ENCODE results near the gene HDHD5. TPM values are rescaled to one million over a fixed set of nuclear protein-coding genes. Genes with fewer than 3 reads are reported as not detected.

Gene HDHD5
- total RNA-seq, 6 experiments from 2014 or later = 19.4 to 44.5 (median 30.2) TPM

DNA sequence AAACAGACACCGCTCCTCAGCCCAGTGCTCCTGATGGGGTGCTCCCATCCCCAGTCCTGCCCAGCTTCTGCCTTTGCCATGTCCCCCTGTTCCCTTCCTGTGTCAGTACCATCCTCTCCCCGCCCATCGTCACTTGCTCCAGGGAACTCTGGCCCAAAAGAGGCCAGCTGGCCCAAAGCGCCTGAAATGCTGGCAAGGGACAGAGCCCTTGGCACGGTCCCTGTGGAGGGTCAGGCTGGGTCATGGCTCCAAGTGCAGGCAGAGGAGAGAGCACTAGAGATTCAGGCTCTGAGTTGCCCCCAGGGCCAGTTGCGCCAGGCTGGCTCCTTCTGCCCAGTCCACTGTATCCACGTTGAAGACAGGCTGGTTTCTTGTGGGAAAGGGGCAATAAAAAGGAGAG lies 8.4 kb upstream of the HDHD5 start:
- TF ChIP-seq POLR2A (IDR thresholded peaks at IDR 0.05) (no peak), CTCF (IDR thresholded peaks at IDR 0.05) (no peak)
- no peaks in the 10 kb centered on the region for H3K27me3 ChIP-seq
- no peaks in the 10 kb centered on the region for H3K9me3 ChIP-seq
- no peaks in the 10 kb centered on the region for H3K36me3 ChIP-seq
- intact Hi-C loops (cut with DNase I) = loop anchor here in 1 of 2 donors (10.0 kb wide), 1 partner anchor 83 kb away; the partner anchor contains the start of gene IL17RA
- DNase-seq = peak; percentile 83 to 93 (median 91)
- 10% methylated on average over 7 of the region's 7 CpGs for WGBS (ENCODE audit: insufficient coverage, low coverage, low lambda C conversion rate, missing lambda C conversion rate)
- ATAC-seq = peak; percentile 51 to 71 (median 65)
- H3K4me1 ChIP-seq = peaks cover 0 to 21% (median 8%) of the 10 kb centered on the region in 4 donors
- peak overlapping the region in 1 of 3 donors; percentile 40 for H3K4me3 ChIP-seq
- no peak overlapping the region for H3K27ac ChIP-seq

GRCh38 chr22:17164392-17165024 lies 5.4 kb upstream of the HDHD5 start:
- intact Hi-C loops (cut with DNase I) = loop anchor here in 1 of 2 donors (10.0 kb wide), 1 partner anchor 80 kb away; the partner anchor contains the start of gene IL17RA
- no peak for ATAC-seq
- no peaks in the 10 kb centered on the region for H3K9me3 ChIP-seq

DNA sequence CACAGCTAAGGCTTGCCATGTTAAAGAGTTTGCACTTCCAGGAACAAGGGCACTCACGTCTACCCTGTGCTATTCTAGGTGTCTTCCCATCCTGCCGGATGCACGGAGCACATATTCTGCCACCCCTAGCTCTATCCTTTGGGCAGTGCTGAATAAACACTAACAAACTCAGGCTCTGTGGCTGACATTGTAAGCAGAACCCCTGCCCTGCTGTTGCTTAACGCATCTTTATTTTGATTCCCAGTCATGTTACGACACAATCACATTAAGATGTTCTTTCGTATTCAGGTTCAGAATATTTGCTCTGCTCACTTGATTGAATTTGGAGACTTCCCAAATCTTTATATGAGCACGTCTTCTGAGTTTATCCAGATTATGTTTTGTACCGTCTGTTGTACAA lies 3.7 kb upstream of the HDHD5 start:
- Histone ChIP-seq H3K27ac (no peak overlapping the region), H3K9me3 (no peaks in the 10 kb centered on the region), H3K27me3 (no peaks in the 10 kb centered on the region), H3K36me3 (no peaks in the 10 kb centered on the region), H3K4me3 (no peak overlapping the region), H3K4me1 (peaks cover 0 to 30% (median 9%) of the 10 kb centered on the region in 4 donors)
- ATAC-seq (peak; percentile 4 to 40 (median 24)), DNase-seq (no peak)
- no peak for TF ChIP-seq POLR2A (IDR thresholded peaks at IDR 0.05)
- no peak for TF ChIP-seq CTCF (IDR thresholded peaks at IDR 0.05)
- intact Hi-C loops (cut with DNase I) = loop anchor here in 1 of 2 donors (10.0 kb wide), 1 partner anchor 78 kb away; the partner anchor contains the start of gene IL17RA
- WGBS (ENCODE audit: insufficient coverage, low coverage, low lambda C conversion rate, missing lambda C conversion rate) = 56% methylated on average over 7 of the region's 8 CpGs

More at GRCh38 chr22:17164392-17165024, 5.4 kb upstream of the HDHD5 start:
- H3K4me1 ChIP-seq = peaks cover 0 to 28% (median 9%) of the 10 kb centered on the region in 4 donors
- H3K27ac ChIP-seq = no peak overlapping the region
- no peak for DNase-seq
- H3K36me3 ChIP-seq = no peaks in the 10 kb centered on the region
- TF ChIP-seq CTCF (IDR thresholded peaks at IDR 0.05) (peak in 1 of 4 donors; percentile 13), POLR2A (IDR thresholded peaks at IDR 0.05) (no peak)
- H3K27me3 ChIP-seq = no peaks in the 10 kb centered on the region
- 75% methylated on average over 2 of the region's 3 CpGs for WGBS (ENCODE audit: insufficient coverage, low coverage, low lambda C conversion rate, missing lambda C conversion rate)
- H3K4me3 ChIP-seq = no peak overlapping the region

DNA sequence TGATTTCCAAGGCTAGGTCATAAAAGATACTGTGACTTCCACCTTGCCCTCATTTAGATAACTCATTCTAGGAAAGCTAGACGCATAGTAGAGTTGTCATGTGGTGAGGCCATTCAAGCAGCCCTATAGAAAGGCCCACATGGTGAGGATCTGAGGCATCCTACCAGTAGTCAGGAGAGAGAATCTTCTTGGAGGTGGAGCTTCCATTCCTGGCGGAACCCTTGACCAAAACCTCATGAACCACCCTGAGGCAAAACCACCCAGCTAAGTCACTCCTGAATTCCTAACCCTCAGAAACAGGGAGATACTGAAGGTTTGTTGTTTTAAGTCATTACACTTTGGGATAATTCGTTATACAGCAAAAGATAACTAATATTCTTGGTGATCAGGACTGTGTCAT lies 2.9 kb upstream of the HDHD5 start:
- no peak for TF ChIP-seq POLR2A (IDR thresholded peaks at IDR 0.05)
- no peak for TF ChIP-seq CTCF (IDR thresholded peaks at IDR 0.05)
- Histone ChIP-seq H3K36me3 (no peaks in the 10 kb centered on the region), H3K27me3 (no peaks in the 10 kb centered on the region), H3K4me1 (peaks cover 0 to 35% (median 9%) of the 10 kb centered on the region in 4 donors), H3K27ac (no peak overlapping the region), H3K4me3 (no peak overlapping the region), H3K9me3 (no peaks in the 10 kb centered on the region)
- intact Hi-C loops (cut with DNase I) = loop anchor here in 1 of 2 donors (10.0 kb wide), 1 partner anchor 77 kb away; the partner anchor contains the start of gene IL17RA
- WGBS (ENCODE audit: insufficient coverage, low coverage, low lambda C conversion rate, missing lambda C conversion rate) = 89% methylated on average over 3 of the region's 3 CpGs
- ATAC-seq (no peak), DNase-seq (no peak)

All from right lobe of liver (tissue), 6 donors.